ENCODE data around the gene RAB6B. TPM values are rescaled to one million over a fixed set of nuclear protein-coding genes. Genes with fewer than 3 reads are reported as not detected.
A peak's percentile ranks its signal among the peaks of the same experiment; 100 is the strongest.

Gene RAB6B
- total RNA-seq, 1 experiment from 2014 or later: 18.0 TPM

DNA sequence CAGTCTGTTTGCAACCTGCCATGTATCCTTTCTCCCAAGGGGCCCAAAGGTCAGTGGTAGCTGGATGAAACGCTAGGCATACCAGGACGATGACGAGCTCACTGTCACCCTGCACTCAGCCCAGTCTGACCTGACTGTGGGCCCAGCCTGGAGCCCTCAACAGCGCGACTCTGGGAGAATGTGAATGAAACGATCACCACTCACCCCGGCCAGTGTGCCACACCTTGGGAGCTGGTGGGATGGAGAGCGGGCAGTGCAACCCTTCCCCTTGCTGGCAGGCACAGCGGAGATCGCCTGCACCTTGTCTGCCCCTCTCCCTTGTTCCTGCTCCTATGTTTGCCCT lies 62.9 kb downstream of the RAB6B start (continued):
- TF ChIP-seq, protein P1, sequence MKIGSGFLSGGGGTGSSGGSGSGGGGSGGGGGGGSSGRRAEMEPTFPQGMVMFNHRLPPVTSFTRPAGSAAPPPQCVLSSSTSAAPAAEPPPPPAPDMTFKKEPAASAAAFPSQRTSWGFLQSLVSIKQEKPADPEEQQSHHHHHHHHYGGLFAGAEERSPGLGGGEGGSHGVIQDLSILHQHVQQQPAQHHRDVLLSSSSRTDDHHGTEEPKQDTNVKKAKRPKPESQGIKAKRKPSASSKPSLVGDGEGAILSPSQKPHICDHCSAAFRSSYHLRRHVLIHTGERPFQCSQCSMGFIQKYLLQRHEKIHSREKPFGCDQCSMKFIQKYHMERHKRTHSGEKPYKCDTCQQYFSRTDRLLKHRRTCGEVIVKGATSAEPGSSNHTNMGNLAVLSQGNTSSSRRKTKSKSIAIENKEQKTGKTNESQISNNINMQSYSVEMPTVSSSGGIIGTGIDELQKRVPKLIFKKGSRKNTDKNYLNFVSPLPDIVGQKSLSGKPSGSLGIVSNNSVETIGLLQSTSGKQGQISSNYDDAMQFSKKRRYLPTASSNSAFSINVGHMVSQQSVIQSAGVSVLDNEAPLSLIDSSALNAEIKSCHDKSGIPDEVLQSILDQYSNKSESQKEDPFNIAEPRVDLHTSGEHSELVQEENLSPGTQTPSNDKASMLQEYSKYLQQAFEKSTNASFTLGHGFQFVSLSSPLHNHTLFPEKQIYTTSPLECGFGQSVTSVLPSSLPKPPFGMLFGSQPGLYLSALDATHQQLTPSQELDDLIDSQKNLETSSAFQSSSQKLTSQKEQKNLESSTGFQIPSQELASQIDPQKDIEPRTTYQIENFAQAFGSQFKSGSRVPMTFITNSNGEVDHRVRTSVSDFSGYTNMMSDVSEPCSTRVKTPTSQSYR (CRISPR knock-in tag; IDR thresholded peaks at IDR 0.05): no peak
- TF ChIP-seq ATF1 (CRISPR knock-in tag; IDR thresholded peaks at IDR 0.05) (no peak), ZNF232 (CRISPR knock-in tag; IDR thresholded peaks at IDR 0.05) (no peak), EMX1 (CRISPR knock-in tag; IDR thresholded peaks at IDR 0.05) (no peak), ZNF671 (CRISPR knock-in tag; IDR thresholded peaks at IDR 0.05) (no peak)
- TF ChIP-seq, protein P2, sequence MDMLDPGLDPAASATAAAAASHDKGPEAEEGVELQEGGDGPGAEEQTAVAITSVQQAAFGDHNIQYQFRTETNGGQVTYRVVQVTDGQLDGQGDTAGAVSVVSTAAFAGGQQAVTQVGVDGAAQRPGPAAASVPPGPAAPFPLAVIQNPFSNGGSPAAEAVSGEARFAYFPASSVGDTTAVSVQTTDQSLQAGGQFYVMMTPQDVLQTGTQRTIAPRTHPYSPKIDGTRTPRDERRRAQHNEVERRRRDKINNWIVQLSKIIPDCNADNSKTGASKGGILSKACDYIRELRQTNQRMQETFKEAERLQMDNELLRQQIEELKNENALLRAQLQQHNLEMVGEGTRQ (CRISPR knock-in tag; IDR thresholded peaks at IDR 0.05): no peak
- TF ChIP-seq, protein P3, sequence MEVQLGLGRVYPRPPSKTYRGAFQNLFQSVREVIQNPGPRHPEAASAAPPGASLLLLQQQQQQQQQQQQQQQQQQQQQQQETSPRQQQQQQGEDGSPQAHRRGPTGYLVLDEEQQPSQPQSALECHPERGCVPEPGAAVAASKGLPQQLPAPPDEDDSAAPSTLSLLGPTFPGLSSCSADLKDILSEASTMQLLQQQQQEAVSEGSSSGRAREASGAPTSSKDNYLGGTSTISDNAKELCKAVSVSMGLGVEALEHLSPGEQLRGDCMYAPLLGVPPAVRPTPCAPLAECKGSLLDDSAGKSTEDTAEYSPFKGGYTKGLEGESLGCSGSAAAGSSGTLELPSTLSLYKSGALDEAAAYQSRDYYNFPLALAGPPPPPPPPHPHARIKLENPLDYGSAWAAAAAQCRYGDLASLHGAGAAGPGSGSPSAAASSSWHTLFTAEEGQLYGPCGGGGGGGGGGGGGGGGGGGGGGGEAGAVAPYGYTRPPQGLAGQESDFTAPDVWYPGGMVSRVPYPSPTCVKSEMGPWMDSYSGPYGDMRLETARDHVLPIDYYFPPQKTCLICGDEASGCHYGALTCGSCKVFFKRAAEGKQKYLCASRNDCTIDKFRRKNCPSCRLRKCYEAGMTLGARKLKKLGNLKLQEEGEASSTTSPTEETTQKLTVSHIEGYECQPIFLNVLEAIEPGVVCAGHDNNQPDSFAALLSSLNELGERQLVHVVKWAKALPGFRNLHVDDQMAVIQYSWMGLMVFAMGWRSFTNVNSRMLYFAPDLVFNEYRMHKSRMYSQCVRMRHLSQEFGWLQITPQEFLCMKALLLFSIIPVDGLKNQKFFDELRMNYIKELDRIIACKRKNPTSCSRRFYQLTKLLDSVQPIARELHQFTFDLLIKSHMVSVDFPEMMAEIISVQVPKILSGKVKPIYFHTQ (CRISPR knock-in tag; IDR thresholded peaks at IDR 0.05): no peak

DNA sequence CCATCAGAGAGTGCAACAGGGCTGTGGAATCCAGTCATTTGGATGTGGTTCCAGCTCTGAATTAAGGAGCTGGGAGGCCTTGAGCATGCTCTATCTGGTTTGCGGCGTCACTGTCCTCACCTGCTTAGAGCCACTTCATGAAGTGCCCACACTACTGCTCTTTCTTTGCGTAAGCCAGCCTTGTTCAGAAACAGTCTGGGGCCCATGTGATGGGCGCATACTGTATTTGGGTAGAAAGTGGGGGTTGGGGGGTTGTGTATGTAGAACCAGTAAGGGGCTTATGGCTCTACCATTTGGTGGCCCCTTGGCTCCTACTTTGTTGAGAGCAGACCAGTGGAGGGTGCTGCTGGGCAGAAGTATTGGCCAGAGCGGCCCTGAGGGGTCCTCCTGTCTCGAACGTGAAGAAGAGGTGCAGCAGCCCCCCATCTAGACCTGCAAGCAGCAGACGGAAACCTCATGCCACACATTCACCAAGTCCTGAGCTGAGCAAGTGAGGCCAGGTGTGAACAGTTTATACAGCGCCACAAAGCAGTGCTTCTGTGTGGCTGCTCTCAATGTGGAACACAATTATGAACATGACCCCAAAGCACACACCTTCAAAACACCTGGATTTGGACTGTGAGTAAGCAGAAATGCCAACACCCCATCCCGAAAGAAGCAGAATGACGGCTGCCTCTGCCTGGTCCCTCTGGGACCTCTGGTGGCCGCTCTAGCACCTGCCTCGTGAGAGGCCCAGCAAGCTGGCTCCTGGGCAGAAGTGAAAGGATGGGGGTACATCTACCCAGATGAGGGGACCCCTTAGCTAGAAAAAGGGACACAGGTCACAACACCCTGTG lies 63.5 kb downstream of the RAB6B start:
- ChIA-PET CTCF (interaction anchor here (0.6 to 1.8 kb wide), 14 partner anchors 9 to 169 kb away, joined by 3 to 9 read pairs (median 4); no protein-coding TSS in a partner anchor), POLR2A (no interaction called here)
- Mint-ChIP-seq H3K9me3 (no peaks in the 10 kb centered on the region), H3K4me1 (no peaks in the 10 kb centered on the region; the same call in 1 of the 2 replicates), H3K27me3 (ENCODE audit: low read depth) (no peaks in the 10 kb centered on the region), H3K4me3 (no peak overlapping the region), H3K27ac (no peak overlapping the region), H3K36me3 (no peaks in the 10 kb centered on the region)
- ATAC-seq (peak; percentile 26; the same call in 1 of the 2 replicates), DNase-seq (ENCODE audit: low spot score) (no peak)
- TF ChIP-seq NR3C1 (CRISPR knock-in tag; conservative IDR thresholded peaks at IDR 0.05; ENCODE audit: low read depth): no peak
- no peak for TF ChIP-seq ZNF121 (CRISPR knock-in tag; IDR thresholded peaks at IDR 0.05)
- no peak for TF ChIP-seq OVOL2 (CRISPR knock-in tag; IDR thresholded peaks at IDR 0.05; ENCODE audit: borderline replicate concordance)
- no peak for TF ChIP-seq FOXJ3 (CRISPR knock-in tag; IDR thresholded peaks at IDR 0.05; ENCODE audit: borderline replicate concordance)
- no peak for TF ChIP-seq ATF1 (CRISPR knock-in tag; IDR thresholded peaks at IDR 0.05)
- no peak for TF ChIP-seq MXD4 (CRISPR knock-in tag; IDR thresholded peaks at IDR 0.05; ENCODE audit: borderline replicate concordance)
- TF ChIP-seq, protein P4, sequence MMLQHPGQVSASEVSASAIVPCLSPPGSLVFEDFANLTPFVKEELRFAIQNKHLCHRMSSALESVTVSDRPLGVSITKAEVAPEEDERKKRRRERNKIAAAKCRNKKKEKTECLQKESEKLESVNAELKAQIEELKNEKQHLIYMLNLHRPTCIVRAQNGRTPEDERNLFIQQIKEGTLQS (CRISPR knock-in tag; conservative IDR thresholded peaks at IDR 0.05): no peak
- TF ChIP-seq, protein P5, sequence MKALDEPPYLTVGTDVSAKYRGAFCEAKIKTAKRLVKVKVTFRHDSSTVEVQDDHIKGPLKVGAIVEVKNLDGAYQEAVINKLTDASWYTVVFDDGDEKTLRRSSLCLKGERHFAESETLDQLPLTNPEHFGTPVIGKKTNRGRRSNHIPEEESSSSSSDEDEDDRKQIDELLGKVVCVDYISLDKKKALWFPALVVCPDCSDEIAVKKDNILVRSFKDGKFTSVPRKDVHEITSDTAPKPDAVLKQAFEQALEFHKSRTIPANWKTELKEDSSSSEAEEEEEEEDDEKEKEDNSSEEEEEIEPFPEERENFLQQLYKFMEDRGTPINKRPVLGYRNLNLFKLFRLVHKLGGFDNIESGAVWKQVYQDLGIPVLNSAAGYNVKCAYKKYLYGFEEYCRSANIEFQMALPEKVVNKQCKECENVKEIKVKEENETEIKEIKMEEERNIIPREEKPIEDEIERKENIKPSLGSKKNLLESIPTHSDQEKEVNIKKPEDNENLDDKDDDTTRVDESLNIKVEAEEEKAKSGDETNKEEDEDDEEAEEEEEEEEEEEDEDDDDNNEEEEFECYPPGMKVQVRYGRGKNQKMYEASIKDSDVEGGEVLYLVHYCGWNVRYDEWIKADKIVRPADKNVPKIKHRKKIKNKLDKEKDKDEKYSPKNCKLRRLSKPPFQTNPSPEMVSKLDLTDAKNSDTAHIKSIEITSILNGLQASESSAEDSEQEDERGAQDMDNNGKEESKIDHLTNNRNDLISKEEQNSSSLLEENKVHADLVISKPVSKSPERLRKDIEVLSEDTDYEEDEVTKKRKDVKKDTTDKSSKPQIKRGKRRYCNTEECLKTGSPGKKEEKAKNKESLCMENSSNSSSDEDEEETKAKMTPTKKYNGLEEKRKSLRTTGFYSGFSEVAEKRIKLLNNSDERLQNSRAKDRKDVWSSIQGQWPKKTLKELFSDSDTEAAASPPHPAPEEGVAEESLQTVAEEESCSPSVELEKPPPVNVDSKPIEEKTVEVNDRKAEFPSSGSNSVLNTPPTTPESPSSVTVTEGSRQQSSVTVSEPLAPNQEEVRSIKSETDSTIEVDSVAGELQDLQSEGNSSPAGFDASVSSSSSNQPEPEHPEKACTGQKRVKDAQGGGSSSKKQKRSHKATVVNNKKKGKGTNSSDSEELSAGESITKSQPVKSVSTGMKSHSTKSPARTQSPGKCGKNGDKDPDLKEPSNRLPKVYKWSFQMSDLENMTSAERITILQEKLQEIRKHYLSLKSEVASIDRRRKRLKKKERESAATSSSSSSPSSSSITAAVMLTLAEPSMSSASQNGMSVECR (CRISPR knock-in tag; IDR thresholded peaks at IDR 0.05; ENCODE audit: borderline replicate concordance): no peak
- TF ChIP-seq, protein P6, sequence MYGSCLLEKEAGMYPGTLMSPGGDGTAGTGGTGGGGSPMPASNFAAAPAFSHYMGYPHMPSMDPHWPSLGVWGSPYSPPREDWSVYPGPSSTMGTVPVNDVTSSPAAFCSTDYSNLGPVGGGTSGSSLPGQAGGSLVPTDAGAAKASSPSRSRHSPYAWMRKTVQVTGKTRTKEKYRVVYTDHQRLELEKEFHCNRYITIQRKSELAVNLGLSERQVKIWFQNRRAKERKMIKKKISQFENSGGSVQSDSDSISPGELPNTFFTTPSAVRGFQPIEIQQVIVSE (CRISPR knock-in tag; IDR thresholded peaks at IDR 0.05; ENCODE audit: borderline replicate concordance): no peak
- TF ChIP-seq, protein P7, sequence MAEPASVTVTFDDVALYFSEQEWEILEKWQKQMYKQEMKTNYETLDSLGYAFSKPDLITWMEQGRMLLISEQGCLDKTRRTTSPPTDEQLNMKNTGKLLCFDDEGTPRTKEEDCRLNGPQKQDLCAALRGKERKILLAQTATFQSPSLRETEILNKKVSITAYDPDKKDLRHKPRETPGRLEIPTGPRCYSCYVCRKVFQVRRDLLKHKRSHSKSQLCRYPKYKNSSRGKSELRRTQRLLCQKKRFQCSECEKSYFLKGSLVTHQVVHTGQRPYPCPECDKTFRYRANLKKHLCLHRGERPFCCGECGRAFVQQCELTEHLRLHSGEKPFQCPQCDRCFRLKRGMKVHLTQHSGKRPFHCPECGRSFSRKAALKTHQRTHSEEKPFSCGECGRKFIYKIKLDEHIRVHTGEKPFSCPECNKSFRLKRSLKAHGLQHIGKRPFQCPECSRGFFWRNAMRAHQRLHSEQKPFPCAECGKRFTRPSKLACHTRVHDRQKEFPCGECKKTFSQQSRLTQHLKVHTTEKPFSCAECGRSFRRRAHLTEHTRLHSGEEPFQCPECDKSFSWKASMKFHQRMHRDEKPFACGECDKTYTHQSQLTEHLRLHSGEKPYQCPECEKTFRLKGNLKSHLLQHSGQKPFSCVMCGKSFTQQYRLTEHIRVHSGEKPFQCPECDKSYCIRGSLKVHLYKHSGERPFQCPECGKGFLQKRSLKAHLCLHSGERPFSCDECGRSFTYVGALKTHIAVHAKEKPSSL (CRISPR knock-in tag; conservative IDR thresholded peaks at IDR 0.05): no peak
- TF ChIP-seq HMGA2 (CRISPR knock-in tag; IDR thresholded peaks at IDR 0.05): no peak
- TF ChIP-seq GRHL2 (CRISPR knock-in tag; IDR thresholded peaks at IDR 0.05; ENCODE audit: insufficient replicate concordance, severe bottlenecking): no peak
- no peak for TF ChIP-seq IRF2 (CRISPR knock-in tag; IDR thresholded peaks at IDR 0.05; ENCODE audit: borderline replicate concordance, low read depth)
